SK-N-SH treated with all-trans-retinoic acid at 6 μM for 48 hours (cell line): ENCODE measurements around the gene SERPINA1.

ENCODE experiments used
- ATAC-seq: fragments of 200-7000 bp; cut with Tn5 transposase; 3 replicates; pipeline ENCODE4 v1.9.1; 2020; ENCODE audit warnings: mild to moderate bottlenecking, moderate library complexity
- ARNTL ChIP-seq: fragments of 450-650 bp; formaldehyde crosslinking; IDR thresholded peaks from 2 replicates; pipeline ENCODE4 v1.5.0; 2020; ENCODE audit warnings: low read depth, mild to moderate bottlenecking, moderate library complexity, borderline replicate concordance
- BACH2 ChIP-seq: fragments of 250-450 bp; sonication (Bioruptor Pico); IDR thresholded peaks from 2 replicates; pipeline ENCODE4 v1.9.0; 2021; ENCODE audit warnings: mild to moderate bottlenecking, borderline replicate concordance
- CSDC2 ChIP-seq: fragments of 250-450 bp; sonication (Bioruptor Pico); IDR thresholded peaks from 2 replicates; pipeline ENCODE4 v1.5.0; 2020; ENCODE audit warnings: mild to moderate bottlenecking, moderate library complexity
- ESRRG ChIP-seq: fragments of 250-450 bp; sonication (Bioruptor Pico); IDR thresholded peaks from 2 replicates; pipeline ENCODE4 v1.6.1; 2021; ENCODE audit warnings: mild to moderate bottlenecking
- GLIS3 ChIP-seq: fragments of 250-450 bp; sonication (Bioruptor Pico); IDR thresholded peaks from 2 replicates; pipeline ENCODE4 v1.5.0; 2020; ENCODE audit warnings: mild to moderate bottlenecking, moderate library complexity
- ISL1 ChIP-seq: fragments of 250-450 bp; sonication (Bioruptor Pico); IDR thresholded peaks from 2 replicates; pipeline ENCODE4 v2.1.2; 2022; ENCODE audit warnings: mild to moderate bottlenecking, moderate library complexity
- OSR1 ChIP-seq: fragments of 250-450 bp; sonication (Bioruptor Pico); IDR thresholded peaks from 2 replicates; pipeline ENCODE4 v1.8.0; 2022; ENCODE audit warnings: moderate library complexity, mild to moderate bottlenecking, inconsistent platforms
- PPARA ChIP-seq: fragments of 250-450 bp; sonication (Bioruptor Pico); IDR thresholded peaks from 2 replicates; pipeline ENCODE4 v1.5.0; 2020; ENCODE audit warnings: mild to moderate bottlenecking, borderline replicate concordance
- RARB ChIP-seq: fragments of 250-450 bp; sonication (Bioruptor Pico); IDR thresholded peaks from 2 replicates; pipeline ENCODE4 v1.8.0; 2021; ENCODE audit warnings: mild to moderate bottlenecking, moderate library complexity
- SNAI2 ChIP-seq: fragments of 250-450 bp; sonication (Bioruptor Pico); IDR thresholded peaks from 2 replicates; pipeline ENCODE4 v1.5.0; 2020; ENCODE audit warnings: mild to moderate bottlenecking, moderate library complexity
- TCF4 ChIP-seq: fragments of 250-450 bp; sonication (Bioruptor Pico); IDR thresholded peaks from 2 replicates; pipeline ENCODE4 v1.8.0; 2021; ENCODE audit warnings: mild to moderate bottlenecking, moderate library complexity, borderline replicate concordance
- TOX ChIP-seq: fragments of 250-450 bp; sonication (Bioruptor Pico); IDR thresholded peaks from 2 replicates; pipeline ENCODE4 v1.8.0; 2021; ENCODE audit warnings: mild to moderate bottlenecking, moderate library complexity, borderline replicate concordance
- ZC3H10 ChIP-seq: fragments of 250-450 bp; sonication (Bioruptor Pico); IDR thresholded peaks from 2 replicates; pipeline ENCODE4 v1.5.1; 2021; ENCODE audit warnings: mild to moderate bottlenecking, moderate library complexity
- ZFP3 ChIP-seq: fragments of 250-450 bp; sonication (Bioruptor Pico); IDR thresholded peaks from 2 replicates; pipeline ENCODE4 v1.5.0; 2020; ENCODE audit warnings: mild to moderate bottlenecking, moderate library complexity
- ZFP30 ChIP-seq: fragments of 450-650 bp; formaldehyde crosslinking; IDR thresholded peaks from 2 replicates; pipeline ENCODE4 v1.5.0; 2022; ENCODE audit warnings: mild to moderate bottlenecking, moderate library complexity
- ZNF565 ChIP-seq: fragments of 450-650 bp; formaldehyde crosslinking; conservative IDR thresholded peaks from 2 replicates; pipeline ENCODE4 v1.5.0; 2020; ENCODE audit warnings: low read depth, mild to moderate bottlenecking, moderate library complexity
- ZNF70 ChIP-seq: fragments of 450-650 bp; formaldehyde crosslinking; IDR thresholded peaks from 2 replicates; pipeline ENCODE4 v1.5.0; 2020; ENCODE audit warnings: mild to moderate bottlenecking, moderate library complexity
- ZNF8 ChIP-seq: fragments of 450-650 bp; formaldehyde crosslinking; IDR thresholded peaks from 2 replicates; pipeline ENCODE4 v1.5.0; 2020; ENCODE audit warnings: mild to moderate bottlenecking, moderate library complexity
- TF ChIP-seq, protein P1 (sequence below): fragments of 250-450 bp; sonication (Bioruptor Pico); IDR thresholded peaks from 2 replicates; pipeline ENCODE4 v1.5.0; 2020; ENCODE audit warnings: mild to moderate bottlenecking, moderate library complexity
- TF ChIP-seq, protein P2 (sequence below): fragments of 250-450 bp; sonication (Bioruptor Pico); IDR thresholded peaks from 2 replicates; pipeline ENCODE4 v1.5.1; 2020; ENCODE audit warnings: low read depth, mild to moderate bottlenecking, moderate library complexity
- TF ChIP-seq, protein P3 (sequence below): fragments of 250-450 bp; sonication (Bioruptor Pico); IDR thresholded peaks from 2 replicates; pipeline ENCODE4 v1.5.1; 2021; ENCODE audit warnings: mild to moderate bottlenecking, moderate library complexity
- TF ChIP-seq, protein P4 (sequence below): fragments of 250-450 bp; sonication (Bioruptor Pico); IDR thresholded peaks from 2 replicates; pipeline ENCODE4 v1.8.0; 2021; ENCODE audit warnings: low read depth, mild to moderate bottlenecking, moderate library complexity, borderline replicate concordance

SERPINA1 gene

DNA sequence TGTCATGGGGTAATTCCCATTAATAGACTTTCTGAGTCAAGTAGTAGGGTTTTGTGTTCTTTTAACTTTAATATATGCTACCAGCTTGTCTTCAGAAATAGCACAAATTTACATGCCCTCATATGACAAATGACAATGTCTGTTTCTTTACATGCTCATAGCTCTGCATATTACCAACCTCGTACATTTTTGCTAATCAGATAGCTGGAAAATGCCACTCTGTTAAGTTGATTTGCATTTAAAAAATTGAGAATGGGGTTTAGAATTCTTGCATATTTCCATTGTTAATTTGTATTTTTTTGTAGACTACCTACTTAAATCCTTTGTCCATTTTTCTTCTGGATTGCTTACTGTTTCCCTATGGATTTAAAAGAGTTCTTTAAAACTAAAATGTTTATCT, 31.2 kb downstream of the SERPINA1 start:
- TF ChIP-seq GLIS3 (CRISPR knock-in tag), result no peak
- no peak for TF ChIP-seq BACH2 (CRISPR knock-in tag)
- TF ChIP-seq ZNF70 (CRISPR knock-in tag), result no peak
- no peak for TF ChIP-seq ZNF565 (CRISPR knock-in tag)
- TF ChIP-seq RARB (CRISPR knock-in tag), result no peak
- no peak for TF ChIP-seq ZFP30 (CRISPR knock-in tag)
- TF ChIP-seq ESRRG (CRISPR knock-in tag), result no peak
- no peak for TF ChIP-seq ARNTL
- no peak for TF ChIP-seq ISL1
- TF ChIP-seq TCF4, result no peak
- TF ChIP-seq, protein P1, sequence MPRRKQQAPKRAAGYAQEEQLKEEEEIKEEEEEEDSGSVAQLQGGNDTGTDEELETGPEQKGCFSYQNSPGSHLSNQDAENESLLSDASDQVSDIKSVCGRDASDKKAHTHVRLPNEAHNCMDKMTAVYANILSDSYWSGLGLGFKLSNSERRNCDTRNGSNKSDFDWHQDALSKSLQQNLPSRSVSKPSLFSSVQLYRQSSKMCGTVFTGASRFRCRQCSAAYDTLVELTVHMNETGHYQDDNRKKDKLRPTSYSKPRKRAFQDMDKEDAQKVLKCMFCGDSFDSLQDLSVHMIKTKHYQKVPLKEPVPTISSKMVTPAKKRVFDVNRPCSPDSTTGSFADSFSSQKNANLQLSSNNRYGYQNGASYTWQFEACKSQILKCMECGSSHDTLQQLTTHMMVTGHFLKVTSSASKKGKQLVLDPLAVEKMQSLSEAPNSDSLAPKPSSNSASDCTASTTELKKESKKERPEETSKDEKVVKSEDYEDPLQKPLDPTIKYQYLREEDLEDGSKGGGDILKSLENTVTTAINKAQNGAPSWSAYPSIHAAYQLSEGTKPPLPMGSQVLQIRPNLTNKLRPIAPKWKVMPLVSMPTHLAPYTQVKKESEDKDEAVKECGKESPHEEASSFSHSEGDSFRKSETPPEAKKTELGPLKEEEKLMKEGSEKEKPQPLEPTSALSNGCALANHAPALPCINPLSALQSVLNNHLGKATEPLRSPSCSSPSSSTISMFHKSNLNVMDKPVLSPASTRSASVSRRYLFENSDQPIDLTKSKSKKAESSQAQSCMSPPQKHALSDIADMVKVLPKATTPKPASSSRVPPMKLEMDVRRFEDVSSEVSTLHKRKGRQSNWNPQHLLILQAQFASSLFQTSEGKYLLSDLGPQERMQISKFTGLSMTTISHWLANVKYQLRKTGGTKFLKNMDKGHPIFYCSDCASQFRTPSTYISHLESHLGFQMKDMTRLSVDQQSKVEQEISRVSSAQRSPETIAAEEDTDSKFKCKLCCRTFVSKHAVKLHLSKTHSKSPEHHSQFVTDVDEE (CRISPR knock-in tag), result no peak
- no peak for ATAC-seq

DNA sequence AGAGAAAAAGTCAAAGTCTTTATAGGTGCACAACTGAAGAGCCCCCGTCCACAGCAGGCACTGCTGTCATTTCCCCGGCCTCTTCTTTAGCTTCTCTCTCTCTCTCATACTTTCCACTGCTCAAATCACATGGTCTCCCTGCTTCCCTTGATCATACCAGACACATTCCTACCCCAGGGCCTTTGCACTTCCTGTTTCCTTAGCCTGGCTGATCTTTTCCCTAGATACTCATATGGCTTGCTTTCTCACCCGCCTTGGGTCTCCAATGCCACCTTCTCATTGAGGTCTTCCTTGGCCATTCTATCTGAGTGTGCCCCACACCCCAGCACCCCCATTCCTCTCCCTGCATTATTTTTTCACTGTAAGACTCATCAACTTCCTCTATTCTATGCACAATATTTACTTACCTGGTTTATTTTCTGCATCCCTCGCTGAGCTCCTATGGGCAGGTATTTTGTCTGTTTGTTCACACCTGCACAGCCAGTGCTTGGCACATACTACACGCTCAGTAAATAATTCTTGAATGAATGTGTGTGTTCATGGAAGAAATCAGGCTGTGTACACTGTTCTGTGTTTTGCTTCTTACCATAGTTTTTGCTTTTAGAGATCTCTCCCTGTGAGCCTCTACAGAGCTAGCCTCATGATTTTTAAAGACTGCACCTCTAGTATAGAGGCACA, 31.9 kb downstream of the SERPINA1 start:
- TF ChIP-seq RARB (CRISPR knock-in tag) (no peak), TCF4 (no peak), ZFP3 (CRISPR knock-in tag) (no peak), ZC3H10 (CRISPR knock-in tag) (no peak), SNAI2 (no peak), ZNF565 (CRISPR knock-in tag) (no peak), TOX (no peak), ZNF8 (CRISPR knock-in tag) (no peak), PPARA (CRISPR knock-in tag) (no peak), ISL1 (no peak), ZFP30 (CRISPR knock-in tag) (no peak), ESRRG (CRISPR knock-in tag) (no peak), CSDC2 (no peak), OSR1 (CRISPR knock-in tag) (no peak), ARNTL (no peak)
- TF ChIP-seq, protein P1 (CRISPR knock-in tag), result no peak
- TF ChIP-seq, protein P2, sequence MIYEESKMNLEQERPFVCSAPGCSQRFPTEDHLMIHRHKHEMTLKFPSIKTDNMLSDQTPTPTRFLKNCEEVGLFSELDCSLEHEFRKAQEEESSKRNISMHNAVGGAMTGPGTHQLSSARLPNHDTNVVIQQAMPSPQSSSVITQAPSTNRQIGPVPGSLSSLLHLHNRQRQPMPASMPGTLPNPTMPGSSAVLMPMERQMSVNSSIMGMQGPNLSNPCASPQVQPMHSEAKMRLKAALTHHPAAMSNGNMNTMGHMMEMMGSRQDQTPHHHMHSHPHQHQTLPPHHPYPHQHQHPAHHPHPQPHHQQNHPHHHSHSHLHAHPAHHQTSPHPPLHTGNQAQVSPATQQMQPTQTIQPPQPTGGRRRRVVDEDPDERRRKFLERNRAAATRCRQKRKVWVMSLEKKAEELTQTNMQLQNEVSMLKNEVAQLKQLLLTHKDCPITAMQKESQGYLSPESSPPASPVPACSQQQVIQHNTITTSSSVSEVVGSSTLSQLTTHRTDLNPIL (CRISPR knock-in tag), result no peak
- TF ChIP-seq, protein P3, sequence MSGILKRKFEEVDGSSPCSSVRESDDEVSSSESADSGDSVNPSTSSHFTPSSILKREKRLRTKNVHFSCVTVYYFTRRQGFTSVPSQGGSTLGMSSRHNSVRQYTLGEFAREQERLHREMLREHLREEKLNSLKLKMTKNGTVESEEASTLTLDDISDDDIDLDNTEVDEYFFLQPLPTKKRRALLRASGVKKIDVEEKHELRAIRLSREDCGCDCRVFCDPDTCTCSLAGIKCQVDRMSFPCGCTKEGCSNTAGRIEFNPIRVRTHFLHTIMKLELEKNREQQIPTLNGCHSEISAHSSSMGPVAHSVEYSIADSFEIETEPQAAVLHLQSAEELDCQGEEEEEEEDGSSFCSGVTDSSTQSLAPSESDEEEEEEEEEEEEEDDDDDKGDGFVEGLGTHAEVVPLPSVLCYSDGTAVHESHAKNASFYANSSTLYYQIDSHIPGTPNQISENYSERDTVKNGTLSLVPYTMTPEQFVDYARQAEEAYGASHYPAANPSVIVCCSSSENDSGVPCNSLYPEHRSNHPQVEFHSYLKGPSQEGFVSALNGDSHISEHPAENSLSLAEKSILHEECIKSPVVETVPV (CRISPR knock-in tag), result no peak
- TF ChIP-seq, protein P4, sequence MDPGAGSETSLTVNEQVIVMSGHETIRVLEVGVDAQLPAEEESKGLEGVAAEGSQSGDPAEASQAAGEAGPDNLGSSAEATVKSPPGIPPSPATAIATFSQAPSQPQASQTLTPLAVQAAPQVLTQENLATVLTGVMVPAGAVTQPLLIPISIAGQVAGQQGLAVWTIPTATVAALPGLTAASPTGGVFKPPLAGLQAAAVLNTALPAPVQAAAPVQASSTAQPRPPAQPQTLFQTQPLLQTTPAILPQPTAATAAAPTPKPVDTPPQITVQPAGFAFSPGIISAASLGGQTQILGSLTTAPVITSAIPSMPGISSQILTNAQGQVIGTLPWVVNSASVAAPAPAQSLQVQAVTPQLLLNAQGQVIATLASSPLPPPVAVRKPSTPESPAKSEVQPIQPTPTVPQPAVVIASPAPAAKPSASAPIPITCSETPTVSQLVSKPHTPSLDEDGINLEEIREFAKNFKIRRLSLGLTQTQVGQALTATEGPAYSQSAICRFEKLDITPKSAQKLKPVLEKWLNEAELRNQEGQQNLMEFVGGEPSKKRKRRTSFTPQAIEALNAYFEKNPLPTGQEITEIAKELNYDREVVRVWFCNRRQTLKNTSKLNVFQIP, result no peak
- ATAC-seq, result no peak
